ENCODE results near the gene KIF16B.

DNA sequence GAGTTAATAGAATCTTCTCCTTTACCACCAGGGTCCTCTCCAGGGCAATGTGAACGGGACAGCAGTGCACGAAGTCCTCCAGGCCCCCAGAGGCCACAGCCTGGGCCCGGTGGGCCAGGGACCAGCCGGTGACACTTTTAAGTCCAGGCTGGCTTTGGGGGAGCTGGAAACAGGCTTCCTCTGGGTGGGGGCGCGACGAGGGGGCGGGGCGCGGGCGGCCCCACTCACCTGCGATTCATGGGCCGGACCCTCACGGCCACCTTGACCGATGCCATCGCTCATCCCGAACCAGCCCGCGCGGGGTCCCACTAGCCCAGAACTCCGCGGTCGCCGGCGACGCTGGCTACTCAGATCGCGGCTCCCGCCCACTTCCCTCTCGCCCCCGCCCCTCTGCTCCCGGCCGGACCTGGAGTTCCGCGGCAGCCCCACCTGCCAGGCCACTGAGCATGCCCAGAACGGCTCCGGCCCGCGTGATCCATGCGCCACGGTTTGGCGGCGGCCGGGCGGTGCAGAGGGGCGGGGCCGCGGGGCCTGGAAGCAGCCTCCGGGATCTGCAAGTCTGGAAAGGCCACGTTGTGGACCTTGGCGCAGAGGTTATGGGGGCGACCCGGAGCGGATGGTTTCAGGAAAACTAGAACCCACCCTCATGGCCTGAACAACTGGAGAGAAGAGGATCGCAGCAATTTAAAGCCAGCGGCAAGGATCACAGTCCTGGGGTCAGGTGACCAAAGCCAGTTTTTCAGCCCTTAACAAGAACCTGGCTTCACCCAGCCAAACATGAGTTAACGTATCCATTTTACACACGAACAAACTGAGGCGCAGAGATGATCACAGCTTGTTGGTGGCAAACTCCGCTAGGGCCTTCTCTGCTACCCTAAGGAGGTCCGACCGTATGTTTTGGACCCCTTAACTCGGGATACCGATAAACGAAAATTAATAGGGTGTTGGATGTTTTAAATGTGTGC, at the start of gene KIF16B:
- no peak for TF ChIP-seq EZH2 (IDR thresholded peaks at IDR 0.05; ENCODE audit: insufficient read depth, low read length)
- TF ChIP-seq CTCF (IDR thresholded peaks at IDR 0.05; ENCODE audit: insufficient read depth, low read depth, low read length): no peak

All from astrocyte (in vitro differentiated cells and primary cell).